Peyer's patch (tissue), 4 donors: ENCODE data around the gene FYB1.

Source experiments
- POLR2A ChIP-seq, 2 donors: fragments of 450-650 bp; IDR thresholded peaks; one replicate each; pipeline ENCODE4 v1.5.1; 2017; ENCODE audit warnings: antibody characterized with exemption in 2 of 2, mild to moderate bottlenecking in 2 of 2, moderate library complexity in 2 of 2
- TF ChIP-seq, protein P1 (sequence below), 6 experiments: fragments of 450-650 bp in 4 of 6; fragments of 200-600 bp in 2 of 6; sonication (generic) in 1 of 6; IDR thresholded peaks; one replicate each; pipeline ENCODE4 v1.5.1; 2017 to 2019; ENCODE audit warnings: antibody characterized with exemption in 6 of 6, mild to moderate bottlenecking in 3 of 6, moderate library complexity in 1 of 6

DNA sequence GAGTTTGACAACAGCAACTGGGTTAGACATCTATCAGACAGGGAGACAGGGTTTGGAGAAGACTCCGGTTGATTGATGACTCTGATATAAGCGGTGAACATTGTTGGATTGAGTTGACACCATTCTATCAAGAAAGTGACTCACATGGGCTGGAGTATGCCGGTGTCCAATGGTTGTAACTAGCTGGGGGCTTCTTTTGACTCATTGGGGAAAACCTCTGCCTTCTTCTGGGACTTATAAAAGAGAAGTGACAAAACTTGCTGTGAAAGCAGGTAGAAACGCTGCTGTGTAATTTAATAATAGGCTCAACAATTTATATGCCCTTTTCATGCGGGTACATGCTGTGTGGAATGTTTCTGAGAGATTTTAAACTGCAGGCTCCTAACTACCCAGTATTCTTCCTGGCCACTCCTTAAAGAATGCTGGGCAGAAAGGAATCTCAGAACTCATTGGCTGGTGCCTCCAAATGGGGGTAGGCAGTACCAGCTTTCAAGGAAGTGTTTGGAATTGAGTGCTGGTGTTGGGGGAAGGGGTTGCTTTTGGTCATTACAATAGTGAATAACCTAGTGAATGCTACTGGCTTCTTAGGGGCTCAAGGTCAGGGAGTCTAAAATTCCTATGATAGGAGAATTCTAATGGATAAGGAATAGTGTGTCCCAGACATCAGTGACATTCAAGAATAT is 43.9 kb downstream of the FYB1 start:
- TF ChIP-seq, protein P1, sequence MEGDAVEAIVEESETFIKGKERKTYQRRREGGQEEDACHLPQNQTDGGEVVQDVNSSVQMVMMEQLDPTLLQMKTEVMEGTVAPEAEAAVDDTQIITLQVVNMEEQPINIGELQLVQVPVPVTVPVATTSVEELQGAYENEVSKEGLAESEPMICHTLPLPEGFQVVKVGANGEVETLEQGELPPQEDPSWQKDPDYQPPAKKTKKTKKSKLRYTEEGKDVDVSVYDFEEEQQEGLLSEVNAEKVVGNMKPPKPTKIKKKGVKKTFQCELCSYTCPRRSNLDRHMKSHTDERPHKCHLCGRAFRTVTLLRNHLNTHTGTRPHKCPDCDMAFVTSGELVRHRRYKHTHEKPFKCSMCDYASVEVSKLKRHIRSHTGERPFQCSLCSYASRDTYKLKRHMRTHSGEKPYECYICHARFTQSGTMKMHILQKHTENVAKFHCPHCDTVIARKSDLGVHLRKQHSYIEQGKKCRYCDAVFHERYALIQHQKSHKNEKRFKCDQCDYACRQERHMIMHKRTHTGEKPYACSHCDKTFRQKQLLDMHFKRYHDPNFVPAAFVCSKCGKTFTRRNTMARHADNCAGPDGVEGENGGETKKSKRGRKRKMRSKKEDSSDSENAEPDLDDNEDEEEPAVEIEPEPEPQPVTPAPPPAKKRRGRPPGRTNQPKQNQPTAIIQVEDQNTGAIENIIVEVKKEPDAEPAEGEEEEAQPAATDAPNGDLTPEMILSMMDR (IDR thresholded peaks at IDR 0.05): no peak
- no peak for TF ChIP-seq POLR2A (IDR thresholded peaks at IDR 0.05)
